ENCODE results near the gene CDCA5.

The CDCA5 gene

GRCh38 chr11:65130631-65131416 lies 47.0 kb upstream of the CDCA5 start:
- TF ChIP-seq CTCF (IDR thresholded peaks at IDR 0.05; ENCODE audit: low read depth, low read length, missing control alignments): no peak
- no peak overlapping the region for H3K4me3 ChIP-seq (ENCODE audit: low read depth, low read length)
- in situ Hi-C loops (cut with HindIII; ENCODE audit: low pct_ligation_motif_present, low sequenced_read_pairs): no loop called here
- no peaks in the 10 kb centered on the region for H3K27me3 ChIP-seq (replicated peaks)
- H3K36me3 ChIP-seq (replicated peaks): peaks cover 66% of the 10 kb centered on the region
- H3K27ac ChIP-seq: no peak overlapping the region
- no peak for DNase-seq

DNA sequence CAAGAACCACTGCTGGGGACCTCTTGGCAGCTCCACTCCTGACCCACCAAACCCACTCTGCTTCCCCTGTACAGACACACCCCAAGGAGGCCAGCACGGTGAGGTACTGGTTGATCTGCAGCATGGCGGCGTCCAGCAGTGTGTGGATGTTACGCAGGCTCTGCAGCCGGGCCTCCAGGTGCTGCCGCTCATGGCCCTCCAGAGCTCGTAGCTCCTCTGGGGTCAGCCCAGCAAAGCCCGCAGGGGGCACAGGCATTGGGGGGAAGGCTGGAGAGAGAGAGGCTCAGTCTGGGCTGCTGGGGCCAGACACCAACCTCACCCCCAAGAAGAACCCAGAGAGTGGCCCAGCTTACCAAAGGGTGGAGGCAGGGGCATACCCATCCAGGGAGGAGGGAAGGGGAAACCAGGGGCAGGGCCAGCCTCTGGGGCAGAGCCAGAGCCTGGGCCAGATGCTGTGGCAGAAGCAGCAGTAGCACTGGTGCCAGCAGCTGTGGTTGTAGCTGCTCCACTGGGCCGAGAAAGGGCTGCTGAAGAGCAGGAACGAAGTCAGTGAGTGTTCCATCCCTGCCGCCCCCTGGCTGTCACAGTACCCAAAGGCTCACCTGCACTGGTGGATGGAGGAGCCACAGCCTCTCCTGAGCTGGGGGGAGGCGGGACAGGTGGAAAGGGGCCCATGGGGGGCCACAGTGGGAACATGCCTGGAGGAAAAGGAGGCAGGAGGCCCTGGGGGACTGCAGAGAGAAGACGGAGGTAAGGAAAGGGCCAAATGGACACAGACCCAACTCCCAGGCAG lies 46.0 kb upstream of the CDCA5 start:
- no peaks in the 10 kb centered on the region for H3K27me3 ChIP-seq (replicated peaks)
- H3K4me3 ChIP-seq (ENCODE audit: low read depth, low read length): no peak overlapping the region
- TF ChIP-seq CTCF (IDR thresholded peaks at IDR 0.05; ENCODE audit: low read depth, low read length, missing control alignments): no peak
- no peak for DNase-seq
- H3K36me3 ChIP-seq (replicated peaks): peaks cover 73% of the 10 kb centered on the region
- H3K27ac ChIP-seq: no peak overlapping the region
- in situ Hi-C loops (cut with HindIII; ENCODE audit: low pct_ligation_motif_present, low sequenced_read_pairs): no loop called here

DNA sequence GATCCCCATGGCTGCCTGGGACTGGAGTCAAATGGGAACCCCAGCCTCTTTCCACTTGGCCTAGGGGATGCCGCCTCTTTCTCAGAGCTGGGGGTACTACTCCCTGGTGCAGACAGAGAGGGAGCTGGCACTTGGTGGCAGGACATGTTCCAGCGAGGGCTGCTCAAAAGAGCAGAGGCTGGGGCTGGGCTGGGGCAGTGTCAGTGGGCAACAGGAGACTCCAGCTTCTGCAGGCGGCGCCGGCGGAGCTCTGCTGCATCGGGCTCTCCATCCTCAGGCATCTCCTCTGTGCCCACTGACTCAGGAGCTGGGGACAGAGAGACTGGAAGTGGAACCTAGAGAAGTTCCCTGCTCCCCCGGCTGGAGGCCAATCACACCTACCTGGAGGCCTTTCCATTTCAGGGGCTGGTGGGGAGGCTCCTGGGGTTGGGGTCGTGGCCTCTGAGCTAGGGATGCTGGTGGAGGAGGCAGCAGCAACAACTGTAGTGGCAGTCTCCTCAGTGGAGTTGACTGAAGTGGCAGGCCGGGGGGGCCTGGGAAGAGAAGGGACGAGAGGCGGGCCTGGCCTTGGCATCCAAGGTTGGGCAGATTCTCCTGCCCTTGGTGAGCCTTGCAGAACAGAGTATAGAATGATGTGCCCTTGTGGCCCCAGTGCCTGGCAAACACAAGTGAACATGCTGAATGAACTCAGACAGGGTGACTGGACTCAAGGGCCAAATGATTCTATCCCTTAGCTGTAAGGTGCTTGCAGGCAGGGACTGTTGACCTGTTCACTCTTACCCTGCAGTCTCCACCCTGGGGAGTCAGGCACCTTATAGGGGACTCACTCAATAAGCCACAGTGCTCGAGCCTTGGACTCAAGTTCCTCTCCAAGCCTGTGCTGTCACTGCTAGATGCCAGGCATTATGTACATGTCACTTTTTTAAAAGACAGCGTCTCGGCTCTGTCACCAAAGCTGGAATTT lies 44.6 kb upstream of the CDCA5 start:
- Histone ChIP-seq H3K4me3 (ENCODE audit: low read depth, low read length) (no peak overlapping the region), H3K27me3 (replicated peaks) (no peaks in the 10 kb centered on the region), H3K36me3 (replicated peaks) (peaks cover 80% of the 10 kb centered on the region), H3K27ac (no peak overlapping the region)
- no peak for DNase-seq
- TF ChIP-seq CTCF (IDR thresholded peaks at IDR 0.05; ENCODE audit: low read depth, low read length, missing control alignments): no peak
- in situ Hi-C loops (cut with HindIII; ENCODE audit: low pct_ligation_motif_present, low sequenced_read_pairs): no loop called here

- no peak for DNase-seq
- in situ Hi-C loops (cut with HindIII; ENCODE audit: low pct_ligation_motif_present, low sequenced_read_pairs): no loop called here
- no peaks in the 10 kb centered on the region for H3K27me3 ChIP-seq (replicated peaks)
- H3K36me3 ChIP-seq (replicated peaks): peaks cover 79% of the 10 kb centered on the region
- H3K27ac ChIP-seq: no peak overlapping the region
- H3K4me3 ChIP-seq (ENCODE audit: low read depth, low read length): no peak overlapping the region
- no peak for TF ChIP-seq CTCF (IDR thresholded peaks at IDR 0.05; ENCODE audit: low read depth, low read length, missing control alignments)
These were observed 43.8 kb upstream of the CDCA5 start for GRCh38 chr11:65127473-65128181.

DNA sequence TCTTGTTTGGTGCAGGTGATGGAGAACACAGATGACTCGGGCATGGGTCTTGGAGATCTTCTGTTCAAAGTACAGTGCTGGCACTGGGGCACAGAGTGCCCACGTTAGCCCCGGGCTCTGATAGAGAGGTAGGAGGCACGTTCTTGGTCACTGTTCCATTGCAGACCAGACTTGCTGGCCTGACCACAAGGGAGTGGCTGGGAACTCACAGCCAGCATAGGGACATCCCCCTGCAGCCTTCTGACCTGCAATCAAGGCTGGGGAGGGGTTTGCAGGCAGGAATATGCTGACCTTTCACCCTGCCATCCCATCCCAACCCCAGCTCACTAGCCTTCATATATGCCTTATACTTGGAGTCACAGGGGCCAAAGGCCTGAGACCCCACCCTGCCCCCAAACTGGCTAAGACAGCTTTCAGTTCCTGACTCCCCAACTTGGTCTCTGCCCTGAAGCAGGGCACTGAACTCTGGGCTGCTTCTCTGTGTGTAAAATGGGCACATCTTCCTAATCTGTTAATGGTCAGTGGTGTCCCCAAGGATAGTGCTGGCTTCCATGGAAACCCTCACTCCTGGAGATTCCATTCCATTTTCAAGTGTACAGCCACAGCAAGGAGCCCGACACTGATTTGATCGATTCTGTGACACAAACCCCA lies 42.9 kb upstream of the CDCA5 start:
- Histone ChIP-seq H3K36me3 (replicated peaks) (peaks cover 70% of the 10 kb centered on the region), H3K27ac (no peak overlapping the region), H3K27me3 (replicated peaks) (no peaks in the 10 kb centered on the region), H3K4me3 (ENCODE audit: low read depth, low read length) (no peak overlapping the region)
- TF ChIP-seq CTCF (IDR thresholded peaks at IDR 0.05; ENCODE audit: low read depth, low read length, missing control alignments): no peak
- in situ Hi-C loops (cut with HindIII; ENCODE audit: low pct_ligation_motif_present, low sequenced_read_pairs): no loop called here
- no peak for DNase-seq

All from brain microvascular endothelial cell (primary cell).